AG04449 (cell line): ENCODE results near the gene ALG8.
A peak's percentile ranks its signal among the peaks of the same experiment; 100 is the strongest.

Experiments
- CTCF ChIA-PET: fragments of 350-600 bp; formaldehyde crosslinking; extraction: SDS; loops from one replicate; lab custom pipeline; 2021; ENCODE audit warnings: antibody characterized with exemption; lab: Yijun Ruan, JAX
- POLR2A ChIA-PET: fragments of 400-600, 350-600 bp; formaldehyde crosslinking; extraction: SDS; loops from one replicate; lab custom pipeline; 2020; ENCODE audit warnings: antibody characterized with exemption, inconsistent platforms; lab: Yijun Ruan, JAX
- DNase-seq: peaks from one replicate; pipeline ENCODE4 v3.0.0-alpha.2; 2010; ENCODE audit warnings: low read depth, low spot score
- H3K4me3 ChIP-seq: 2 replicates; pipeline ENCODE4 v1.5.1; 2011; ENCODE audit warnings: low read depth, mild to moderate bottlenecking, control low read depth, low read length
- CTCF ChIP-seq: IDR thresholded peaks from one replicate; pipeline ENCODE4 v1.5.1; 2011; ENCODE audit warnings: mild to moderate bottlenecking, moderate library complexity, low read length, control low read depth, inconsistent platforms; ENCODE audit not compliant: insufficient read depth; ENCODE audit errors: missing control alignments

Gene ALG8

GRCh38 chr11:78170413-78170812, 31.0 kb upstream of the ALG8 start:
- POLR2A ChIA-PET: interaction anchor here (0.6 to 1.7 kb wide), 2 partner anchors 11 to 15 kb away, joined by 3 to 5 read pairs; no protein-coding TSS in a partner anchor
- H3K4me3 ChIP-seq: no peak overlapping the region
- no peak for TF ChIP-seq CTCF
- no peak for DNase-seq
- CTCF ChIA-PET: interaction anchor here (1.0 to 1.6 kb wide), 2 partner anchors 394 kb away, joined by 3 to 6 read pairs; no protein-coding TSS in a partner anchor

- ChIA-PET POLR2A (interaction anchor here (0.7 kb wide), 1 partner anchor 88 kb away, joined by 3 read pairs; no protein-coding TSS in a partner anchor), CTCF (interaction anchor here (0.7 to 1.5 kb wide), 4 partner anchors 15 to 395 kb away, joined by 3 read pairs; no protein-coding TSS in a partner anchor)
Measured at GRCh38 chr11:78168539-78169477, 29.4 kb upstream of the ALG8 start.

GRCh38 chr11:78166855-78167469, 27.5 kb upstream of the ALG8 start:
- ChIA-PET POLR2A (no interaction called here), CTCF (no interaction called here)
- DNase-seq: no peak
- TF ChIP-seq CTCF: no peak
- no peak overlapping the region for H3K4me3 ChIP-seq

More at GRCh38 chr11:78168539-78169477, 29.4 kb upstream of the ALG8 start:
- H3K4me3 ChIP-seq: no peak overlapping the region
- no peak for TF ChIP-seq CTCF
- peak; percentile 89 for DNase-seq

- CTCF ChIA-PET: interaction anchor here (0.6 kb wide), 1 partner anchor 192 kb away, joined by 3 read pairs; no protein-coding TSS in a partner anchor
- no peak for TF ChIP-seq CTCF
- no peak overlapping the region for H3K4me3 ChIP-seq
- no peak for DNase-seq
- POLR2A ChIA-PET: no interaction called here
Measured at GRCh38 chr11:78164471-78164870, 25.0 kb upstream of the ALG8 start.

GRCh38 chr11:78163828-78164227, 24.4 kb upstream of the ALG8 start:
- no peak for DNase-seq
- CTCF ChIA-PET: interaction anchor here (0.6 kb wide), 1 partner anchor 192 kb away, joined by 3 read pairs; no protein-coding TSS in a partner anchor
- no peak for TF ChIP-seq CTCF
- POLR2A ChIA-PET: no interaction called here
- no peak overlapping the region for H3K4me3 ChIP-seq
